OCI-M2 (cell line): Measurements from ENCODE around the gene CFAP20.

ENCODE experiments used
- DNase-seq: peaks from one replicate; lab custom pipeline; 2025; ENCODE audit not compliant: unreplicated experiment; lab: John Stamatoyannopoulos, UW

The CFAP20 gene

DNA sequence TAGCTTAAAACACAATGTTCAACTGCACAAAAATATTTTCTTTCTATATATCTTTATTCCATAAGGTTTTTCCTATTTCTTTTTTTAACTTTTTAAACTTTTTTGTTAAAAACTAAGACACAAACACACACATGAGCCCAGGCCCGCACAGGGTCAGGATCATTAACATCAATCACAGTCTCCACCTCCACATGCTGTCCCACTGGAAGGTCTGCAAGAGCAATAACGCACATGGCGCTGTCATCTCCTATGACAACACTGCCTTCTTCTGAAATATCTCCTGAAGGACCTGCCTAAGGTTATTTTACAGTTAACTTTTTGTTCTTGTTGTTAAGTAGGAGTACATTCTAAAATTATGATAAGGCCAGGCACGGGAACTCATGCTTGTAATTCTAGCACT is 4.1 kb downstream of the CFAP20 start:
- no peak for DNase-seq

DNA sequence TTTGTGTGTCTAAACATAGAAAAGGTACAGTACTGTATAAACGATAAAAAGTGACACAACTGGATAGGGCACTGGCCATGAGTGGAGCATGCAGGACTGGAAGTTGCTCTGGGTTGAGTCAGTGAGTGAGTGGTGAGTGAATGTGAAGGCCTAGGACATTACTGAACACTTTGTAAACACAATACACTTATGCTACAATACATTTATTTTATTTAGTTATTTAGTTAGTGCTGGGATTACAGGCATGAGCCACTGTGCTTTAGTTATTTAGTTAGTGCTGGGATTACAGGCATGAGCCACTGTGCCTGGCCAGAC is 4.6 kb downstream of the CFAP20 start:
- no peak for DNase-seq

DNA sequence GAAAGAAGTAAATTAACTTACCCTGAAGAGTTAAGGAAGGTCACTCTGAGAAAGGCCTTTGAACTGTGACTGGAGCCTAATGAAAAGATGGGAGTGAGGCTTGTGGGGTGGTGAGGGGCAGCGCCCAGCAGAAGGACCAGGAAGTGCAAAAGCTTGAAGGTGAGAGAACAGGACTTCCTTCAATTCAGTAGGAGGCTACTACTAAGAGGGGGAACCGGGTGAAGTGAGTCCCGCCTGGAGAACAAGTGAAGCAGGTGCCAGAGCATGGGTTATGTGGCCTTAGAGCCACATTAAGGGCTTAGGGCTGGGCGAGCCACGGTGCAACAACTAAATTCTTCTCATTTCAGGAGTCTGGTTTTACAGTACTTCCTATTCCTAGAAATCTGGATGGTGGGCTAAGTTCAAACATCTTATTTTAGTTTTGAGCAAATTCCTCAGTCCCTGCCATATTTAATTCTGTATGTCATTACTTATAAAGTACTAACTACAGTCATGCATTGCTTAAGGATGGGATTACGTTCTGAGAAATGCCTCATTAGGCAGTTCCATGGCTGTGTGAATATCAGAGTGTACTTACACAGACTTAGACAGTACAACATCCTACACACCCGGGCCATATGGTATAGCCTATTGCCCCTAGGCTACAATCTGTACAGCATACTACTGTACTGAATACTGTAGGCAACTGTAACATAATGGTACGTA is 5.1 kb downstream of the CFAP20 start:
- no peak for DNase-seq

DNA sequence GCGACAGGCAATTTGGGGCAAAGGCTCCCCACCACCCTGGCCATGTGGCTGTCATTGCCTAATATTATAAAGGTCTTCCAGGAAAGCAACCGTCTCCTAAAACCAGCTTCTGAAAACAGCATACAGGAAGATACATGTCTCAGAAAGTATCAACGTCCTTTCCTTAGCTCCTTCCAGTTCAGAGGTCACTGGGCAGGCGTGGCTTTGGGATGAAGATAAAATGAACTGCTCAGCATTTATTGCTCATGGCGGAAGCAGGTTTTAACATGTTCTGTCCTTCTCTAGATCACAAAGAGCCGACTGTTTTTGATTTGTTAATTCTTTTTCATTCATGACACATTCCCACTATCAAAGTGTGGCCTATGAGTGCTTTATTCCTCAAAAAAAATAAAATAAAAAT is 8.0 kb downstream of the CFAP20 start:
- no peak for DNase-seq

DNA sequence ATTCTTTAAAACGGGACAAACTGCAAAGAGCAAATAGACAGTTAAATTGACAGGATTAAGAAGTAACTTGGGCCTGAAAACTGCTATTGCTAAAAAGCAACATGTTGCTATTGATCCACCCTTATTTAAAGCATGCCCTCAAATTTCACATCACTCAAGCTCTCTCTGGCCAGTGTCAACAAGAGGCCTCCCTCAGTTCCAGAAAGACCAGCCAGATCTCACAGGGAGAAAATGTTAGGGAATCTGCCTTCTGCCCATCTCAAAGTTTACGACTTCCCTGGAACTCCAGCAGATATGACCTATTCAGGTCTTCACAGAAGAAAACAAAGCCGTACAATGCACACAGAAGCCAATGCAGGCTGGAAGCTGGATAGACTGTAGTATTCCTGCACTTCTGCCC is 8.9 kb downstream of the CFAP20 start:
- no peak for DNase-seq

DNA sequence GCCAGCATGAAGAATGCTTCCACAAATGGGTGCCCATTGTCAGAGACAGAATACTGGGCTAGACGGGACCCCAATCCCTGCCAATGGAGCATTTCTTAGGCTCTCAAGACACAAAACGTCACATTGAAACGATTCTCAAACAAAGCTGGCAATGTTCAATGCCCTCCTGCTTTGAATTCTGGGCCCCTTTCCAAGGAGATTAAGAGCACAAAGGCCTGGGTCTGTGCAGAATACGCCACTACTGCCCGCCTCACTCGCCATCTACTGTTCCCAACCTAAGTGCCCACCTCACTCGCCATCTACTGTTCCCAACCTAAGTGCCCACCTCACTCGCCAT is 9.7 kb downstream of the CFAP20 start:
- no peak for DNase-seq

DNA sequence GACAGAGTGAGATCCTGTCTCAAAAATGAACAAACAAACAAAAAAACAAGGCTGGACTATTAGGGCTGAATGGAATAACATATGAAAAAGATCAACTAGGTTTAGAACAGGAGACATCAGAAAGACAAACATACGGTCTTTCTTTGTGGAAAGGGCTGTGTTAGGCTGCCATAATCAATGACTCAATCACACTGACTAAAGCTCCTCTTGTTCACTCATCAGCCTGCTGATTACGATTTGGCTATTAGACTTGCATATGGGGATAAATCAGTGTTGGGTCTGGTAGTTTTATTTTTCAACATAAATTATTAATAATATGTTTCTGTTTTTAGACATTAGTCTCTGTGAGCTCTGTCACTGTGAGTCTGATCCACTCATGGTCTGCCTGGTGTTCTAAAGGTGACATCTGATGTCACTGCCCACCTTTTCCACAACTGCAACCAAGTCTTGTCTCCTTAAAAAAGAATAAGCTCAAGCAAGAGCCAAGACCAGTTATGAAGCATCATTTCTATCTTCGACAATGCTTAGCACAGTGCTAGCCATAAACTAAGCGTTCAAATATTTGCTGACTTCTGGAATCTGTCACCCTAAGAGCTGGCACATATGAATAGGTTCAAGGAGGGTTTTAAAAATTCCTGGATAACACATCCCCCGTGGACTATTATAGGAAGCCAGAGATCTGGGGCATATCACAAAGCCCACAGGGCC is 10.2 kb downstream of the CFAP20 start:
- no peak for DNase-seq

DNA sequence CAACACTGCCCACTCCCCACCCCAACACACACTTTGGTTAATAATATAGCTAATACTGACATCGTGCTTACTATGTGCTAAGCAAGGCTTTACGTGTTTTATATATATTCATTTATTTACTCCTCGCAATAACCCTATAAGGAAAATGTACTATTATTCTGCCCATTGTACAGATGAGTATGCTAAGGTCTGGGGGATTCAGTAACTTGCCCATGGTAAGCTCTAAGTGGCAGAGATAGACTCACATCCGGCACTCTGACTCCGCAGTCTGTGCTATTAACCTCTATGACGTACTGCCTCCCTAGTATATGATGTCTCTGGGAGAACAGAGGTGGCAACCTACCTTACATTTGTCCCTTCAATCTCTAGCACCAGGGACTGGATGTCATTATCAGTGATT is 12.7 kb downstream of the CFAP20 start:
- no peak for DNase-seq

DNA sequence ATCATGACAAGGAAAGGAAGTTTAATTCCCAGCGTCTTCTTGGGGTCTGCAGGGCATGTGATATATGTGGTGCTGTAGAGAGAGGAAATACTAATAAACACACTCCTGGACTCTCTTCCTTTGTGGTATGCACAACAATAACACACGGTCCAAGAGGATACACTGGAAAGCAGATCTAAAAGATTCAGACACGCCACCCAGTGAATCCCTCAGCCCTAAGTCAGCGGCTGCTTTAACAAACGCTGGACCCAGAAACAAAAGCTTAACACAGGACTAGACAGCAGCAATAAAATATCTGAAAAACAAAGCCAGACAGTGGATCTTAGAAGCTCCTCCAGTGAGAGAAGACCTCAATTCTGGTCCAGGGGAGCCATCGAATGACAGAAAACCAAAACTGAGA is 13.1 kb downstream of the CFAP20 start:
- no peak for DNase-seq

DNA sequence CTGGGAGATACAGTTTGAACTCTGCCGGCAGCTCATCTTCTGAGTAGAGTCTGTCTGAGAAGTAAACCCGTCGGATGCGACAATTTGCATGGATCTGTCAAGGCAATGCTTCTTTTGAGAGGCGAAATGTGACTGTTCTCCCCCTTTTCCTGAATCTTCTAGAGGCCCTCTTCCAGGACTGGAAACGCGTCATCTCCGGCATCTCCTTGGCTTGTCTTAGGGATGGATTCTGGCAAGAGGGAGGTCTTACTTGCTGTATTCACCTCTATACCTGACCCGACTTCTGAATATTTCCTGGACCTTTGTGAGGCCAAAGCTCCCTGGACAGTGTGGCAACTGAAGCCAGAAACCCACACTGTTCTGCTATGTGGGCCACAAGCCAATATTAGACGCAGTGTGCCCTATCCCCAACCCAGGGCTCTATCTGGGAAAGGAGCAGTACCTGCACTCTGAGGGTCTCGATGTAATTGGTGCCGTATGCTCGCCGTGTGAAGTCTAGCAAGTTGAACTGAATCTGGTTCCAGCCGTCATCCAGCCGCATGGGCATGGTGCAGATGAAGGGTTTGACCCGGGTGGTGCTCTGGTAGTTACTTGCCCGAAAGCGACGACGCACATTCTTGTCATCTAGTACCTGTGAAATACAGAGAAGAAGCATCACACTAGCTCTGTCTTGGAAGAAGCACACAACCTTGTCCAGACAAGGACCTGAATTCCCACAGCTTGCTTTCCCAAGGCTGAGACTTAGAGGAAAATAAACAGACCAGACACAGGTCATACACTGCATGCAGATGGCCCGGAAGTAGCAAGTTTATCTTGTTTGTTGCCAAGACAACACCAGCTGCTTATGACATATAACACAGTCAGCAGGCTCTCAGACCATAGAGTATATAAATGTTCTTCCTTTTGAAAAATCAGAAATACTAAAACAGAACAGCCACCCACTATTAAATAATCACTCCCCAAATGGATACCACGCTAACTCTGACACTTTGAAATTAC is 14.1 kb downstream of the CFAP20 start:
- no peak for DNase-seq

DNA sequence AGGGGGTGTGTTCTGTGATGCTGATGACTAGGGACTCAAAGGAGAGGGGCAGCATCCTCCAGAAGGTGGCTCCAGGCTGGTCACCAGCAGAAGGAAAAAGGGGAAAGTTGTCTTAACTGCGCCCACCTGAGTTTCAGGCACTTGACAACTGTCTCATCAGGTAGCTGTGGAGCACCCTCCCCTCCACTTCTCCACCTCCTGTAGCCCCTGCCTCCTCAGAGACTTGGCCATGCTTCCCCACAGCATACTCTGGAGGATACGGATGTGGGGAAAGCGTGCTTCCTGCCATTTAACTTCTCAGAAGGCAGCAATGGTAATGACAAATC is 17.9 kb downstream of the CFAP20 start:
- DNase-seq: no peak

DNA sequence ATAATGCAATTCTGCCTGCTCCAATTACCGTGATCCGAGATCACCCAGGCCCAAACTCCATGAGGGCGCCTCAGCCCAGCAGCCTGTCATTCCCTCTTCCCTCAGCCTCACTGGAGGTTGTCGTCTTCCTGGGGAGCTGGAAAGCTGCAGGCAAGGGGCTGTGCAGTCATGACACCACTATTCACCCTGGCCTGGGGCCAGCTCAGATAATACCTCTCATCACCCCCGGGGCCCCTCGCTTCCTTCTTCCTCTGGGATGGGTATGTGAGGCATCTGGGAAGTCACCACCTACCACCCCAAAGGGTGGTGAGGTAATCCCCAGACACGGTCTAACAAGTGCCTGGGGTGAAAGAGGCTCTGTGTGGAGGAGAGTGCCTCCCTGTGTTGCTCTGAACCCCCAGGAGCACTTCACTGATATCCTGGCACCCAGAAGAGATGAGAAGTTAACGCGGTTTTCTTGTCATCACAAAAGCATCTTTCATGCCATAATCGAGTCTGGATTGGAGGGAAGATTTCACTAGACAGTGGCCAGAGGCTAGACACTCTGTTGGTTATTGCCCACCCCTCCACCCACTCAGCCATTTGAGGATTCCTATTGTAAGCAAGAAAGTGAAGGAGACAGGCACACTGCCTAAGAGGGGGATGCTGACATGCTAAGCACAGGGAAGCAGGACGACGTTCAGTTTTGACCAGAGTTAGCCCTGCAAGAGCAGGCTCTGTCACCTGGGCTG is 18.4 kb downstream of the CFAP20 start:
- no peak for DNase-seq

DNA sequence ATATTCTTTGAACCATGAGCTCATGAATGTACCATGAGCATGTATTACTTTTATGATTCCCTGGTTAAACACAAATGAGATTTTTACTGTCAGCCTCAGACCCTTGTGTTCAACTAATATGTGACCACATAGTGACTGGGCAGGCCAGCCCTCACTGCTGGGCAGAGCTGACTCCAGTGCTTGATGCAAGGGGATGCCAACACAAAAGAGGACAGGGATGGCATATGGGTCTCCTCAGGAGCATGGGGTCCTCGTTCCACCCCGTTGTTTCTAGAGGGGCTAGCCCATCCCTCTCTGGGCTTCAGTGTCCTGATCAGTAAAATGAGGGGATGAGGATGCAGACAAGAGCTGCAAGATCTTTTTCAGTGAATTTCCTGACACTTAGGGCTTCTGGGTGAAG is 19.3 kb downstream of the CFAP20 start:
- no peak for DNase-seq

DNA sequence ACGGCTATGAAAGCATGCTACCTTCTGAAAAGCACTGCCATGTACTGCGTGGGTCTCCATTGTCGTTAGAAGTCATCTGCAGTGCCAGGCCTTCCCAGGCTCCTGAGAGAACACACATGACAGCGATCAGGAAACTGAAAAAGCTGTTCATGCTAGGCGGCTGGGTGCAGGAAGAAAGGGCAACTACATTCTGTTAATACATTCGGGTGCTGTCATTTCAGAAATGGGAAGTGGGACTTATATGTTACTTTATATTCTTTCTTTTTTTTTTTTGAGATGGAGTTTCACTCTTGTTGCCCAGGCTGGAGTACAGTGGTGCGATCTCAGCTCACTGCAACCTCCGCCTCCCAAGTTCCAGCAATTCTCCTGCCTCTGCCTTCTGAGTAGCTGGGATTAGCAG is 19.9 kb downstream of the CFAP20 start:
- DNase-seq: no peak

DNA sequence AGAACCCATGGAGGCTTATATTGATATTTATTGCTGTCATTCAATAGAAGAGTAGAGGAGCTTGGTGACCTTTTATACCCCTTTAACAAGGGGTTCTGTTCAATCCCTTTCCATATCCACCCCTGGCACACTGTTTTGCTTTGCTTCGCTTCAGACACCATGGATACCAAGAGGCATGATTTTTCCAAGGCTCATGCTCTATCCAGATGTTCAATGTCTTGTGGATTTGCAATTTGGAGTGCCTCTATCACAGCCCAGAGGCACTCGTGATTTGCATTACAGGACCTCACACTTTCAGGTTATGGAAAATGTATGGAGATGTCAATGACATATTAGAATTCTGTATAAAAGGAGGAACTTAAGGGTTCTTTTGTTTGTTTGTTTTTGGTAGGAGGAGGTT is 21.5 kb downstream of the CFAP20 start:
- no peak for DNase-seq

DNA sequence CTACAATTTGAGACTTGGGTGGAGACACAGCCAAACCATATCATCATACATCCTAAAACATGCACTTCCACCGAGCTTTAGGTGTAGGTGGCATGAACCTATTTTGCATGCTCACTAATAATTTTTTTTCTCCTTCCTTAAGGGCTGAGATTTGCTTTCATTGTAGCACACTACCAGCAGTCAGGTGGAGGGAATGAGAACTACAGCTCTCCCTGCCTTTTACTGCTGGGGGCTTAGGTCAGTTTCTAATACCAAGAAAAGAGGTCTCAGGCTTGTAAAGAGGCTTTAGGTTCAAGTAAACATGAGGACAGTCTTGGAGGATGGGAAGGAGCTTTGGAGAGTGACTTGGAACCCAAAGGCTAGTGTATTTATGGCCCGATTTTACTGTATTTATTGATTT is 22.0 kb downstream of the CFAP20 start:
- DNase-seq: no peak

DNA sequence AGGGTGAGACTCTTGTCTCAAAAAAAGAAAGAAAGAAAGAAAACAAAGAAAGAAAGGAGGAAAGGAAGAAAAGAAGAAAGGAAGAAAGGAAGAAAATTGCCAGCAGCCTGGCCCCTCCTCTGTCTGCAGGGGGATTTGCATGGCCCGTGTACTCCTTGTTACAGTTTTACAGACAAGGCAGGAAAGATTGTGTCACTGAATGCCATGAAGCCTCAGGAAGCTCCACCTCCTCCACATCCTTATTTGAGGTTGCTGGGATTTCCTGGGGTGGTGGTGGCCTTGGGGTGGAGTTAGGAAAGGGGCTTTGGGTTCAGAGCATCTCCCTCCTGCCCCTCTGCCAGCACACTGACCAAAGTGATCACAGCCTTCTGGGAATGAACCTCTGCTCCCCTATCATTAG is 23.6 kb downstream of the CFAP20 start:
- DNase-seq: no peak

DNA sequence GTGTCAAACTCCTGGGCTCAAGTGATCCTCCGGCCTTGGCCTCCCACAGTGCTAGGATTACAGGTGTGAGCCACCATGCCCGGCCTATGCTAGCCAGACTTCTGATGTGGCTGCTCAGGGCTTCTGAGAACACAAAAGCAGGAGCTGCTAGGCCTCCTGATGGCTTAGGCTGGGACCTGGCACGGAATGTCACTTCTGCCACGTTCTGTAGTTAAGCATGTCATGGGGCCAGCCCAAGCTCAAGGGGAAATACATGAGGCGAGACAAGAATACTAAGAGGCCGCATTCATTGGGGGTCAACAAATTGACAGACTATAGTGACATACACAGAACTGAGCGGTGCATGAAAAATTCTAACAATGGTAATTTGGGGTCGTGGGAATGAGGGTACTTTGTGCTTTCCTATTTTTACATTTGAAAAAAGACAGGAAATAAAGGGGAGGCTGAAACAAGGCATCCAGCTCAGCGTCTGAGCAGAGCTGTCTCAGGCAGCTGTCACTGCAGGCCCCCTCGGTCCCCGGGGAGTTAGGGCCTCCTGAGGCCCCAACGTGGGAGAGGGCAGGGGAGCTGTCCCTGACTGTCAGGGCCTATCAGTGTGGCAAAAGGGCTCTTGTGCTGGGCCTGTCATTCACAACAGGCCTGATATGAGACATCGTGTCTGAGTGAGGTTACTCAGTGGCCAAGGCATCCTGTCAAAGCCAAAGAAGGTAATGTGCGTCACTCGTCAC is 26.4 kb downstream of the CFAP20 start:
- no peak for DNase-seq

DNA sequence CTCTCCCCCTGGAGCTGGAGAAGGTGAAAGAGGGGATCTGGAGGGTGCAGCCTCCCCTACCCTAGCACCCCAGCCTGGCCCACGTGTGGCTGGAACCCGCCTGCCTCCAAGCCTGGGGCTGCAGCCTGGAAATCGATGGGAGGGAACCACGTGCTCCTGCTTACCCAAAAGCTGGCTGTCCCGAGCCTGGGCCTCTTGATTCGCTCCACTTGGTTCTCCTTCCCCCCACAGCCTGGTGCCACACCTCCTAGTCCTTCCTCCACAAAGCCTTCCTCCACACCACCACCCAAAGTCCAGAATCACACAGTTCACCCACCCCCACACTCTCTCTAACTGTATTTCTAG is 29.3 kb downstream of the CFAP20 start:
- DNase-seq: no peak

DNA sequence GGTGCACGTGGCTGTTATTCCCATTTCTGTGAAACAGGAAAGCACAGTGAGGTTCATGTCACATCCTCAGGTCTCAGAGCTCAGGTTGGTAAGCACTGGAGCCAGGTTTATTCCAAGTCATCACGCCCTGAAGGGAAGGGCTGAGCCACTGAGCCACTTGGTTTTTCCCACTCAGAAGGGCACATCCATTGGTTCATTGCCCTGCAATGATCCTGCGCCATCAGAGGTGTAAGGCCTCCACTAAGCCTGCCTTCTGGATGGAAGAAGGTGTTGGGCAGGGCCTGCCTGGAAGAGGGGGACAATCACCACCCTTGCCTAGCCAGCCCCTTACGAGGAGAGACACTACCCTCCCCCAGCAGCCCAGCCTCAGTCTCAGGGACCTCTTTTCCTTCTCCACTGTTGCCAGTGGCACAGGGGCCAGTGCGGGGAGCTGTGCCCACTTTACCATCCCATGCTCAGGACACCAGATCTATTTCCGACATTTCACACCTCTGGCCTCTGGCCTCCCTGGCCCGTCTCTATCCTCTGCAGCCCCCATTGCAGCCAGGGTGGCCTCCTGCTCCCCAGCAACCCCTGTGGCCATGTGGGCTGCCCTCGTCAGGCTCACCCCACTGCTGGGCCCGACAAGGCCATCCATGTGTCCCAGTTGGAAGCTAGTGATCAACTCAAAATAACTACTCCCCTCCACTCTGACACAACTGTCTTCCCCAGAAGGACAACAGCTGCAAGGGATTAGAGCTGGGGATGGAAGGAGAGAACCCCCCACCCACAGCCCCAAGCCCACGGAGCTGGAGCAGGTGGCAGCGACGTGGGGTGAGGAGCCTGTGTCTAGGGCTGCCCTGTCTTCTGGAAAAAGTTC is 29.9 kb downstream of the CFAP20 start:
- no peak for DNase-seq
